ENCODE results near the gene FUCA1.

GRCh38 chr1:23875382-23875781, 7.3 kb upstream of the FUCA1 start:
- TF ChIP-seq CTCF (IDR thresholded peaks at IDR 0.05) (no peak), SIN3A (IDR thresholded peaks at IDR 0.05; ENCODE audit: borderline replicate concordance, insufficient read depth, low read depth, low read length) (no peak), TCF7L2 (IDR thresholded peaks at IDR 0.05; ENCODE audit: low read depth, low read length) (no peak)
